K562 (cell line): Measurements from ENCODE around the gene NTM. TPM values are rescaled to one million over a fixed set of nuclear protein-coding genes. Genes with fewer than 3 reads are reported as not detected.

Experiments
- ATAC-seq: fragments of 200-7000 bp; cut with Tn5 transposase; 3 replicates; pipeline ENCODE4 v1.9.1; 2020; ENCODE audit warnings: moderate library complexity
- BruUV-seq: library from RNA; stranded (reverse); fragments of 400-500 nt; replicated peaks from 2 replicates; lab custom pipeline; 2021; lab: Mats Ljungman, UMichigan
- CTCF ChIA-PET: fragments of 300-600 bp; formaldehyde crosslinking; extraction: SDS; loops from one replicate; lab custom pipeline; 2021; ENCODE audit warnings: low intra/inter-chr PET ratio; lab: Yijun Ruan, JAX
- POLR2A ChIA-PET: fragments of 300-600, 350-650 bp; sonication (Branson Sonifier 250); formaldehyde crosslinking; extraction: SDS; loops from one replicate; lab custom pipeline; 2021; ENCODE audit warnings: antibody characterized with exemption, inconsistent platforms; lab: Yijun Ruan, JAX
- DNase-seq, 4 experiments: peaks; one replicate each; pipeline versions ENCODE4 v3.0.0 to v3.0.0-alpha.2; 2011 to 2018; ENCODE audit warnings: low spot score in 3 of 4, mixed read lengths in 3 of 4; ENCODE audit errors: extremely low read depth in 1 of 4
- FAIRE-seq: peaks from 2 replicates; lab custom pipeline; 2011; peaks lifted over from hg19 to GRCh38; lab: Jason Lieb, UNC
- H2AFZ ChIP-seq: 2 replicates; pipeline ENCODE4 v1.6.0; 2011; ENCODE audit warnings: low read depth, low read length, control low read depth, inconsistent platforms
- H3K27ac ChIP-seq: fragments of 200-600 bp; 3 replicates; pipeline ENCODE4 v1.8.0; 2011; ENCODE audit warnings: low read depth, mild to moderate bottlenecking, control low read depth, inconsistent platforms, low read length, moderate library complexity, mixed read lengths; ENCODE audit errors: extremely low read depth
- H3K27me3 ChIP-seq, 2 experiments: fragments of 300-600 bp in 1 of 2; 2 replicates in 1 of 2; 3 replicates in 1 of 2; pipeline versions ENCODE4 v1.6.0 to v1.8.0; 2011; ENCODE audit warnings: inconsistent platforms in 2 of 2, low read length in 2 of 2, mild to moderate bottlenecking in 1 of 2, mixed read lengths in 1 of 2, moderate library complexity in 1 of 2; ENCODE audit not compliant: control insufficient read depth in 2 of 2, insufficient read depth in 2 of 2
- H3K36me3 ChIP-seq: fragments of 300-600 bp; 3 replicates; pipeline ENCODE4 v1.8.0; 2011; ENCODE audit warnings: mild to moderate bottlenecking, low read length, inconsistent platforms; ENCODE audit not compliant: control insufficient read depth, insufficient read depth
- H3K4me1 ChIP-seq, 2 experiments: fragments of 200-600 bp in 1 of 2; replicated peaks in 1 of 2; 2 replicates in 1 of 2; 3 replicates in 1 of 2; pipeline versions ENCODE4 v1.5.1 to v1.8.0; 2011; ENCODE audit warnings: inconsistent platforms in 2 of 2, low read length in 2 of 2, mild to moderate bottlenecking in 1 of 2, mixed read lengths in 1 of 2, moderate library complexity in 1 of 2; ENCODE audit not compliant: control insufficient read depth in 2 of 2, insufficient read depth in 2 of 2
- H3K4me2 ChIP-seq: 2 replicates; pipeline ENCODE4 v1.6.1; 2011; ENCODE audit warnings: low read length, control low read depth, inconsistent platforms, mixed read lengths; ENCODE audit not compliant: insufficient read depth
- H3K4me3 ChIP-seq: fragments of 200-600 bp; sonication (generic), shearing (Covaris generic); 2 replicates; pipeline ENCODE4 v1.5.1; 2016; ENCODE audit warnings: control low read depth, inconsistent platforms
- H3K79me2 ChIP-seq: fragments of 200-600 bp; 3 replicates; pipeline ENCODE4 v1.8.0; 2011; ENCODE audit warnings: low read length, inconsistent platforms; ENCODE audit not compliant: control insufficient read depth, insufficient read depth
- H3K9ac ChIP-seq, 2 experiments: 2 replicates each; pipeline versions ENCODE4 v1.6.0 to v1.6.1; 2011; ENCODE audit warnings: low read depth in 2 of 2, low read length in 2 of 2, control low read depth in 1 of 2, inconsistent platforms in 1 of 2, mild to moderate bottlenecking in 1 of 2, mixed read lengths in 1 of 2; ENCODE audit not compliant: insufficient read depth in 1 of 2
- H3K9me1 ChIP-seq: one replicate; pipeline ENCODE4 v1.6.0; 2011; ENCODE audit warnings: inconsistent platforms, mild to moderate bottlenecking, low read length, moderate library complexity; ENCODE audit not compliant: control insufficient read depth, insufficient read depth
- H3K9me3 ChIP-seq: replicated peaks from 2 replicates; pipeline ENCODE4 v1.5.1; 2011; ENCODE audit warnings: low read depth, low read length, inconsistent platforms; ENCODE audit not compliant: control insufficient read depth, insufficient read depth
- H4K20me1 ChIP-seq: replicated peaks from 2 replicates; pipeline ENCODE4 v1.6.1; 2011; ENCODE audit warnings: low read length, inconsistent platforms, mixed read lengths; ENCODE audit not compliant: control insufficient read depth, insufficient read depth
- ARID2 ChIP-seq: fragments of 450-650 bp; IDR thresholded peaks from 2 replicates; pipeline ENCODE4 v1.6.1; 2017; ENCODE audit warnings: antibody characterized with exemption, mild to moderate bottlenecking
- ATF1 ChIP-seq, 2 experiments: fragments of 450-650 bp in 1 of 2; IDR thresholded peaks; 2 replicates each; pipeline ENCODE4 v1.6.1; 2016; ENCODE audit warnings: missing compliant biosample characterization in 1 of 2, missing genetic modification characterization in 1 of 2
- CREM ChIP-seq: IDR thresholded peaks from 2 replicates; pipeline ENCODE4 v1.6.1; 2014; ENCODE audit warnings: antibody characterized with exemption, low read depth
- POLR2H ChIP-seq: IDR thresholded peaks from 2 replicates; pipeline ENCODE4 v1.6.1; 2016; ENCODE audit warnings: missing genetic modification characterization, low read depth, mild to moderate bottlenecking, control low read depth, missing compliant biosample characterization, moderate library complexity
- RAD21 ChIP-seq, 2 experiments: fragments of 250-450 bp in 1 of 2; fragments of 450-650 bp in 1 of 2; sonication (Bioruptor Pico) in 1 of 2; formaldehyde crosslinking in 1 of 2; IDR thresholded peaks in 1 of 2; conservative IDR thresholded peaks in 1 of 2; 2 replicates each; pipeline versions ENCODE4 v1.4.0 to v1.8.0; 2020 to 2022; ENCODE audit warnings: mild to moderate bottlenecking in 2 of 2, moderate library complexity in 1 of 2
- RFX5 ChIP-seq: IDR thresholded peaks from 2 replicates; pipeline ENCODE4 v1.6.1; 2011; ENCODE audit warnings: low read depth, mild to moderate bottlenecking, improper control_type of control experiment, low read length
- SMC3 ChIP-seq: conservative IDR thresholded peaks from 2 replicates; pipeline ENCODE4 v1.6.1; 2011; ENCODE audit warnings: low read depth, low read length, improper control_type of control experiment; ENCODE audit not compliant: insufficient read depth
- WGBS: fragments of 100-300 bp; shearing (Covaris generic); methylation state at CpG from one replicate; pipeline ENCODE4 v1.1.6; 2016; ENCODE audit warnings: low coverage, mixed read lengths; ENCODE audit not compliant: insufficient coverage; ENCODE audit errors: missing lambda C conversion rate; 5-methylcytosine and 5-hydroxymethylcytosine counted together
- in situ Hi-C: fragments of 300-500 bp; cut with MboI; formaldehyde crosslinking; loops from 4 replicates; pipeline ENCODE4 v1.15.0; 2018; ENCODE audit warnings: inconsistent platforms, mixed read lengths
- intact Hi-C: fragments of 100-400 bp; cut with micrococcal nuclease; formaldehyde crosslinking; loops from 2 replicates; pipeline ENCODE4 v1.14.2; 2022
- polyA plus RNA-seq, 8 experiments: library from polyadenylated mRNA; depleted of rRNA in 4 of 8; stranded (reverse) in 5 of 8; unstranded in 3 of 8; fragments of >200 nt; fragmentation: Nextera tagmentation in 2 of 8; fragmentation: Illumina TruSeq in 1 of 8; extraction: Ambion mirVana in 2 of 8; extraction: Trizol in 1 of 8; gene quantifications; 2 replicates each; pipeline versions ENCODE4 v1.2.1 to v1.2.3, GENCODE V29; 2011 to 2014; ENCODE audit warnings: inconsistent platforms in 1 of 8, missing spikeins in 1 of 8
- total RNA-seq, 7 experiments: library from RNA; depleted of rRNA in 6 of 7; stranded (reverse); fragments of >200 nt in 6 of 7; fragmentation: Illumina TruSeq in 2 of 7; extraction: Trizol in 2 of 7; gene quantifications; 2 replicates each; pipeline versions ENCODE4 v1.2.1 to v1.2.3, GENCODE V29; 2011 to 2021; ENCODE audit warnings: low replicate concordance in 1 of 7
- TF ChIP-seq, protein P1 (sequence below), 2 experiments: fragments of 450-650 bp in 1 of 2; sonication (generic) in 1 of 2; formaldehyde crosslinking in 1 of 2; IDR thresholded peaks; 2 replicates each; pipeline versions ENCODE4 v1.7.1 to v1.9.0; 2016 to 2022; ENCODE audit warnings: inconsistent platforms in 1 of 2, mild to moderate bottlenecking in 1 of 2, missing genetic modification reagents in 1 of 2

NTM gene
- total and polyA plus RNA-seq, 9 of the 15 experiments (the other 6 are each of a cell fraction or from before 2014, with no cell fraction given): not detected

GRCh38 chr11:131674051-131674755 lies 303.8 kb downstream of the NTM start:
- intact Hi-C loops: loop anchor here (1.0 to 5.0 kb wide), 6 partner anchors 97 to 1242 kb away; no protein-coding TSS in a partner anchor
- ChIA-PET POLR2A (interaction anchor here (0.6 to 0.8 kb wide), 3 partner anchors 54 to 280 kb away, joined by 3 read pairs; no protein-coding TSS in a partner anchor), CTCF (interaction anchor here (0.5 to 1.0 kb wide), 3 partner anchors 92 to 286 kb away, joined by 3 read pairs; no protein-coding TSS in a partner anchor)
- H3K4me2 ChIP-seq: no peak overlapping the region
- in situ Hi-C loops: loop anchor here (5.0 to 25.0 kb wide), 2 partner anchors 602 to 762 kb away; partner anchors contain the start of gene SNX19
- peak; percentile 78 for FAIRE-seq
- ATAC-seq: peak; percentile 97
- no peaks in the 10 kb centered on the region for H3K9me1 ChIP-seq
- 3% methylated on average over 16 of the region's 16 CpGs for WGBS
- no peaks in the 10 kb centered on the region for H3K36me3 ChIP-seq
- no peaks in the 10 kb centered on the region for H3K27me3 ChIP-seq
- no peak overlapping the region for H3K27ac ChIP-seq
- no peak overlapping the region for H2AFZ ChIP-seq
- DNase-seq: peak; percentile 63 to 79 (median 72)
- no peaks in the 10 kb centered on the region; the same call in 1 of the 2 replicates for H4K20me1 ChIP-seq
- no peak overlapping the region for H3K4me3 ChIP-seq
- no peaks in the 10 kb centered on the region for H3K9me3 ChIP-seq
- H3K9ac ChIP-seq: no peak overlapping the region
- no peaks in the 10 kb centered on the region for H3K79me2 ChIP-seq
- no peaks in the 10 kb centered on the region for H3K4me1 ChIP-seq
- no TSS peak for BruUV-seq
- TF ChIP-seq SMC3 (peak; percentile 86), POLR2H (tag) (no peak), ATF1 (CRISPR knock-in tag; IDR thresholded peaks at IDR 0.05) (no peak), ATF1 (tag; IDR thresholded peaks at IDR 0.05) (0 out of 2 replicates have a peak, but pooled peaks have one; percentile 36), ARID2 (no peak), RAD21 (CRISPR knock-in tag; conservative IDR thresholded peaks at IDR 0.05 in 1 of 2, IDR thresholded peaks at IDR 0.05 in 1 of 2) (peak; percentile 68 to 84), CREM (peak; percentile 45; the same call in 1 of the 2 replicates), RFX5 (no peak)
- TF ChIP-seq, protein P1, sequence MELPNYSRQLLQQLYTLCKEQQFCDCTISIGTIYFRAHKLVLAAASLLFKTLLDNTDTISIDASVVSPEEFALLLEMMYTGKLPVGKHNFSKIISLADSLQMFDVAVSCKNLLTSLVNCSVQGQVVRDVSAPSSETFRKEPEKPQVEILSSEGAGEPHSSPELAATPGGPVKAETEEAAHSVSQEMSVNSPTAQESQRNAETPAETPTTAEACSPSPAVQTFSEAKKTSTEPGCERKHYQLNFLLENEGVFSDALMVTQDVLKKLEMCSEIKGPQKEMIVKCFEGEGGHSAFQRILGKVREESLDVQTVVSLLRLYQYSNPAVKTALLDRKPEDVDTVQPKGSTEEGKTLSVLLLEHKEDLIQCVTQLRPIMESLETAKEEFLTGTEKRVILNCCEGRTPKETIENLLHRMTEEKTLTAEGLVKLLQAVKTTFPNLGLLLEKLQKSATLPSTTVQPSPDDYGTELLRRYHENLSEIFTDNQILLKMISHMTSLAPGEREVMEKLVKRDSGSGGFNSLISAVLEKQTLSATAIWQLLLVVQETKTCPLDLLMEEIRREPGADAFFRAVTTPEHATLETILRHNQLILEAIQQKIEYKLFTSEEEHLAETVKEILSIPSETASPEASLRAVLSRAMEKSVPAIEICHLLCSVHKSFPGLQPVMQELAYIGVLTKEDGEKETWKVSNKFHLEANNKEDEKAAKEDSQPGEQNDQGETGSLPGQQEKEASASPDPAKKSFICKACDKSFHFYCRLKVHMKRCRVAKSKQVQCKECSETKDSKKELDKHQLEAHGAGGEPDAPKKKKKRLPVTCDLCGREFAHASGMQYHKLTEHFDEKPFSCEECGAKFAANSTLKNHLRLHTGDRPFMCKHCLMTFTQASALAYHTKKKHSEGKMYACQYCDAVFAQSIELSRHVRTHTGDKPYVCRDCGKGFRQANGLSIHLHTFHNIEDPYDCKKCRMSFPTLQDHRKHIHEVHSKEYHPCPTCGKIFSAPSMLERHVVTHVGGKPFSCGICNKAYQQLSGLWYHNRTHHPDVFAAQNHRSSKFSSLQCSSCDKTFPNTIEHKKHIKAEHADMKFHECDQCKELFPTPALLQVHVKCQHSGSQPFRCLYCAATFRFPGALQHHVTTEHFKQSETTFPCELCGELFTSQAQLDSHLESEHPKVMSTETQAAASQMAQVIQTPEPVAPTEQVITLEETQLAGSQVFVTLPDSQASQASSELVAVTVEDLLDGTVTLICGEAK (IDR thresholded peaks at IDR 0.05): no peak
- TF ChIP-seq, protein P1 (CRISPR knock-in tag; IDR thresholded peaks at IDR 0.05): no peak
